ENCODE results near the gene ZNF385D.
"Not testable (repeated sequence)": the region's sequence is repeated elsewhere in the genome, so short reads cannot be mapped to it uniquely, and the experiment has no call there.

The ZNF385D gene

GRCh38 chr3:21434310-21434709 lies 316.7 kb downstream of the ZNF385D start:
- DNase-seq, result no peak

DNA sequence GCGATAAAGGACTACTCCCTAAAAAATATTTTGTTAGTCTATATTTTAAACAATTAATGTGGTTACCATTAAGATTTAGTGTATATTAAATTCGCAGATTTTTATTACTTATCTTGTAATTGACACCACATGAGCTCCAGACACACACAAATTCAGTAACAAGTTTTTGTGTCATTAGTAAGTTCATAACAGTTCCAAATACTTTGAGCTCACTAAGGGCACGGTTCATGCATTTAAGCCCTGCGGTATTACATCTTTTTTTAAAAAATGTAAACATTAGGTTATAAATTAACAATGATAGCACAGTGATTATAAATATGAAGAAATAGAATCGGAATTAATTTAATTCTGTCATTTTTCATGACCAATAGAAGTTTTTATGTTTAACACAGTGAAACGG lies 317.3 kb downstream of the ZNF385D start:
- no peak for DNase-seq

DNA sequence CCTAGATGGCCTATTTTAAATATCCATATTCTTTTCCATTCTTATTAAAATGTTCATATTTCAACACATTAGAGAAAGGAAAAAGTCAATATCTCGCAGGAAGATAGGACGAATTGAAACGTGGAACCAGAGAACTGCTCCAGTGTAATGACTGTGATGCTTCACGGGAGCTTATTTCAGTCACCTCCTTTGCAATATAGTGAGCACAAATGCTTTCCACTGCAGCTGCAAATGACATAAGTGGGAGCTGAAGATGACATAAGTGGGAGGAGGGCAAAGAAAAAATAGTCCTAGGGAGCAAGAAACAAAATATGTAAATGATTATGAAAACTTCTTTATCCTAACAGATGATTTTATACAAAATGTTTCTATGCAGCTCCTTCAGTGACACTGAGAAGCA lies 324.1 kb downstream of the ZNF385D start:
- DNase-seq, result no peak

GRCh38 chr3:21425715-21426114 lies 325.3 kb downstream of the ZNF385D start:
- DNase-seq, result no peak

DNA sequence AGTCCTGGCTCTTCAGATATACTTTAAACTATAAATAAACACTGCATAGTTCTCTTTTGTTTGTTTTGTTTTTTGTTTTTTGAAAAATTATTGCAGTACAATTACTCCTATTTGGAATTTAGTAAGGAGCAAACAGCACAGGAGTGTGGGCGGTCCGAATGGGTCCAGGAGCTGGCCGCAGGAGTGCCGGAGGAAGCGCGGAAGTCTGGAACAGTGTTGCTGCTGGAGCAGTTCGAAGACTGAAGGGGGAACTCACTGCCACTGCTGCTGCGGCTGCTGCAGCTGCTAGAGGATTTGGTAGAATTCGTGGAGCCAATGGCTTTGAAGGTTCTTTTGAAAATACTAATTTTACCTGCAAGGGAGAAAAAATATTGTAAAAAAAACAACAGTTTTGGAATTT lies 329.9 kb downstream of the ZNF385D start:
- no peak for DNase-seq

GRCh38 chr3:21417991-21418390 lies 333.0 kb downstream of the ZNF385D start:
- no peak for DNase-seq

- no peak for DNase-seq
These were observed 336.5 kb downstream of the ZNF385D start for GRCh38 chr3:21414506-21414905.

GRCh38 chr3:21411058-21411457 lies 340.0 kb downstream of the ZNF385D start:
- no peak for DNase-seq

DNA sequence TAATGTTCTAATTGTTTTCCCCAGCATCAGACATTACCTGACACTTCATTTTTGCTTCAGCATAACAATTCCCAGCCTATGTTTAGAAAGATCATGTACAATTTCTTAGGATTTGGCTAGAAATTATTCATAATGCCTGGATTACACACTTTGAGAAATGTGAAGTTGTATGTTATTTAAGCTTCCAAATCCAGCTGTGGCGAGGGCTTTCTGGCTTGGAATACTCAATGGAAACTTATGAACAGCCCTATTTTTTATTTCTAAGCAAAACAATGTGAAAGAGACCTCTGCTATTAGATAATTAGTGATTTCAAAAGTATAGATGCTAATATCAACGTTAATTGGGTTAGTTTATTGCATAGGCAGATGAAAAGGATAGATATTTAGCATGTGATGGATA lies 341.6 kb downstream of the ZNF385D start:
- no peak for DNase-seq

DNA sequence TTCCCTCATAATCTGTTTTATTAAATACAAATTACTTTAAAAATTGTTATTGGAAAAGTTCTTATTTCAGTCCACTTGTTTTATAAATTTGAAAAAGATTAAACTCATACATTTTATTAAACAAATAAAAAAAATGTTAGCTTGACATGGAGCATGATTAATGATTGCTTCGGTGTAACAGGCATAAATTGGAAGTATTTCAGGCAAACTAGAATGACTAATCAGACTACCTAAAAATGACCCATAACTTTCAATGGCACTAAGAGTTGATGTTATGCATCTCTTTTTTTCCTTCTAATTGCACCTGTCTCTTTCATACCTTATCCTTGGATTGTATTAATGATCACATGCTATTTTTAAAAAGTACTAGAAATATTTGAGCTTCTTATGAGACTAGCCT lies 343.3 kb downstream of the ZNF385D start:
- no peak for DNase-seq

GRCh38 chr3:21405671-21406667 lies 345.0 kb downstream of the ZNF385D start:
- DNase-seq, result no peak

GRCh38 chr3:21398461-21398860 lies 352.5 kb downstream of the ZNF385D start:
- DNase-seq, result no peak

DNA sequence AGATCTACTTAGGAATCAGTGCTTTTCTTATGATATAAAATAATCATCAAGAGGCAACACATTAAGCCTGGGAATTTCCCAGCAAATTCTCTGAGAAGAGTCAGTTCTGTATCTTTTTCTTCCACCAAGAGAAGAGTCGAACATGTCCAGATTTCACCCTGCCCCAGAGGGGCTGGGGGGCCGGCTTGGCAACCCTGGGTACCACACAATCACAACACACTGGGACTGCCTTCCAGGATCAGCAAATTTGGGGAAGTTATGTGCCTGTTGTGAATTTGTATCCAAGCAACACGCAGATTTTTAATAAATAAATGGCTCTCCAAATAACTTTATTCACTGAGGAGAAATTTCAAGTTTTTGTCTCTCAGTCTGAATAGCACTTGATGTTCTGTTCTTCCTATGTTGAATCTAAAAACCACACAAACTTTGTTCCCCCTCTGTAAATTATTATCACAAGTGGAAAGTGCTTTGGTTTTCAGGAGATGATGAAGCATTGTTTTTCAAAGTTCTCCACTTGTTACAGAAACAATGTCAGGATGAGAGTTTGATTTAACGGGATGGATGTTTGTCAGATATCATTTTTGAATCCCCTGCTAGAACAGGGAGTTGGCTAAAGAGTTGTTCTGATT lies 357.2 kb downstream of the ZNF385D start:
- no peak for DNase-seq

DNA sequence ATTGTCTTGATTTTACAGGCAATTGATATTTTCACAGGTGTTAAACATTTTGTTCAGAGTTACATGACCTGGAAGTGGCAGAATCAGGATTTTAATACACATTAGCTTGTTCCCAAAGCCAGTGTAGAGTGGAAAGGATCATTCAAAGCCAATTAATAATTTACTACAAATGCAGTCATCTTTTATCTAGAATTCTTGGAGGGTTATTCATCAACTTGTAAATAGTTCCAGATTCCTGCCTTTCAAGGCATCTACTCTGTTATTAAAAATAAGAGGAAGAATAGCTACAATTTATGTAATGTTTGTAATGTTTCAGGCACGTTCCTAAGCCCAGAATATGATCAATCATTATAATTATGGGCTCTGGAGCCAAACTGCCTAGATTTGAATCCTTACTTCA lies 358.5 kb downstream of the ZNF385D start:
- no peak for DNase-seq

GRCh38 chr3:21390856-21391255 lies 360.2 kb downstream of the ZNF385D start:
- DNase-seq, result no peak

GRCh38 chr3:21390136-21390535 lies 360.9 kb downstream of the ZNF385D start:
- no peak for DNase-seq

DNA sequence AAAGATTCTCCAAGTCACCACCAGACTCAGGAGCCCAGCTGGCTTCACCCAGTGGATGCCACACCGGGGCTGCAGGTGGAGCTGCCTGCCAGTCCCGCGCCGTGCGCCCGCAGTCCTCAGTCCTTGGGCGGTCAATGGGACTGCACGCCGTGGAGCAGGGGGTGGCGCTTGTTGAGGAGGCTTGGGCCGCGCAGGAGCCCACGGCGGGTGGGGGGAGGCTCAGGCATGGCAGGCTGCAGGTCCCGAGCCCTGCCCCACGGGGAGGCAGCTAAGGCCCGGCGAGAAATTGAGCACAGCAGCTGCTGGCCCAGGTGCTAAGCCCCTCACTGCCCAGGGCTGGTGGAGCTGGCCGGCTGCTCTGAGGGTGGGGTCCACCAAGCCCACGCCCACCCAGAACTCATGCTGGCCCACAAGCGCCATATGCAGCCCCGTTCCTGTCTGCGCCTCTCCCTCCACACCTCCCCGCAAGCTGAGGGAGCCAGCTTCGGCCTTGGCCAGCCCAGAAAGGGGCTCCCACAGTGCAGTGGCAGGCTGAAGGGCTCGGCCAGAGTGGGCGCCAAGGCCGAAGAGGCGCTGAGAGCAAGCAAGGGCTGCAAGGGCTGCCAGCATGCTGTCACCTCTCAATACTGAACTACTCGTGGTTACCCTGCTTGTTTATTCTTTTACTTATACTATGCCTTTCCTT lies 363.7 kb downstream of the ZNF385D start:
- DNase-seq, result not testable (repeated sequence)

DNA sequence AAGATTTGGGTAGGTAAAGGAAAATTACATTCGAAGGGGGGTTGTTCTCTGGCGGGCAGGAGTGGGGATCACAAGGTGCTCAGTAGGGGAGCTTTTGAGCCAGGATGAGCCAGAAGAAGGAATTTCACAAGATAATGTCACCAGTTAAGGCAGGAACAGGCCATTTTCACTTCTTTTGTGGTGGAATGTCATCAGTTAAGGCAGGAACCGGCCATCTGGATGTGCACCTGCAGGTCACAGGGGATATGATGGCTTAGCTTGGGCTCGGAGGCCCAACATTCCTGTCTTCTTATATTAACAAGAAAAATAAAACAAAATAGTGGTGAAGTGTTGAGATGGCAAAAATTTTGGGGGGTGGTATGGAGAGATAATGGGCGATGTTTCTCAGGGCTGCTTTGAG lies 373.0 kb downstream of the ZNF385D start:
- not testable (repeated sequence) for DNase-seq

GRCh38 chr3:21377071-21377769 lies 373.8 kb downstream of the ZNF385D start:
- DNase-seq, result no peak

GRCh38 chr3:21372316-21372715 lies 378.7 kb downstream of the ZNF385D start:
- no peak for DNase-seq
